Middle frontal gyrus (tissue), 1 donor: ENCODE measurements around the gene AGAP1.

Source experiments
- DNase-seq: peaks from one replicate; pipeline ENCODE4 v3.0.0-alpha.2; 2015; ENCODE audit warnings: low spot score; ENCODE audit errors: extremely low spot score

AGAP1 gene

GRCh38 chr2:235507928-235508327, 14.1 kb downstream of the AGAP1 start:
- DNase-seq = no peak

- no peak for DNase-seq
Measured at GRCh38 chr2:235508371-235509160, 14.7 kb downstream of the AGAP1 start.

- DNase-seq = no peak
Measured at GRCh38 chr2:235510318-235510717, 16.5 kb downstream of the AGAP1 start.

- no peak for DNase-seq
Measured at GRCh38 chr2:235511187-235511661, 17.4 kb downstream of the AGAP1 start.

GRCh38 chr2:235511751-235512698, 18.2 kb downstream of the AGAP1 start:
- no peak for DNase-seq

GRCh38 chr2:235512699-235513053, 18.8 kb downstream of the AGAP1 start:
- no peak for DNase-seq

- DNase-seq = no peak
Measured at GRCh38 chr2:235513984-235514626, 20.3 kb downstream of the AGAP1 start.

- no peak for DNase-seq
Measured at GRCh38 chr2:235514627-235515363, 21.0 kb downstream of the AGAP1 start.

GRCh38 chr2:235515364-235515742, 21.5 kb downstream of the AGAP1 start:
- DNase-seq = no peak

- DNase-seq = no peak
Measured at GRCh38 chr2:235515821-235516220, 22.0 kb downstream of the AGAP1 start.

- no peak for DNase-seq
Measured at GRCh38 chr2:235516257-235516656, 22.4 kb downstream of the AGAP1 start.

- no peak for DNase-seq
Measured at GRCh38 chr2:235518322-235519090, 24.7 kb downstream of the AGAP1 start.

- DNase-seq = no peak
Measured at GRCh38 chr2:235520787-235521186, 26.9 kb downstream of the AGAP1 start.

GRCh38 chr2:235521844-235522243, 28.0 kb downstream of the AGAP1 start:
- DNase-seq = no peak

GRCh38 chr2:235523021-235523420, 29.2 kb downstream of the AGAP1 start:
- DNase-seq = no peak

- DNase-seq = no peak
Measured at GRCh38 chr2:235523486-235524150, 29.8 kb downstream of the AGAP1 start.

- no peak for DNase-seq
Measured at GRCh38 chr2:235526166-235526565, 32.3 kb downstream of the AGAP1 start.

- DNase-seq = no peak
Measured at GRCh38 chr2:235527806-235528469, 34.1 kb downstream of the AGAP1 start.

- no peak for DNase-seq
Measured at GRCh38 chr2:235529621-235530020, 35.8 kb downstream of the AGAP1 start.
